Measurements from ENCODE around the gene FLT4. TPM values are rescaled to one million over a fixed set of nuclear protein-coding genes. Genes with fewer than 3 reads are reported as not detected.

FLT4 gene
- total RNA-seq, 1 donor from 2014 or later, result 541 TPM

DNA sequence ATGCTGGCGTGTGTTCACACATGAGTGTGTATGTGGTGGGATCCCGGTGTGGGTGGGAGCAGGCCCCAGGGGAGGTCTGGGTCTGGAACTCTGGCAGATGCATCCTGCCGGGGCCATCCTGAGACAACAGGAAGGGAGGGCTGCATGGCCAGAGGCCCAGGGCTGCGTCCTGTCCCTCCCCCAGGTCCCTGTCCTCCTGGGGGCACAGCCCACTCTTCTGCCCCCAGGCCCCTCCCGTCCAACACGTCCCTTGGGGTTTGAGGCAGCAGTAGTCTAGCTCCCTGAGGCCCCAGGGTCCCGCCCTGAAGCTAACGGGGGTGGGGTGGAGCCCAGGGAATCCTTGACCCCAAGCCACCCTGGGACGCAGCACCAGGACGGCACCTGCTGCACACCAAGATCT, 16.6 kb downstream of the FLT4 start:
- H3K36me3 Mint-ChIP-seq (ENCODE audit: low read depth, unreplicated experiment), result peaks cover 35% of the 10 kb centered on the region
- no peak for DNase-seq (ENCODE audit: low spot score)
- peak overlapping the region; percentile 91 for H3K27ac Mint-ChIP-seq (ENCODE audit: unreplicated experiment)
- H3K9me3 Mint-ChIP-seq (ENCODE audit: unreplicated experiment), result no peaks in the 10 kb centered on the region
- H3K4me3 Mint-ChIP-seq (ENCODE audit: unreplicated experiment), result peak overlapping the region; percentile 88
- TF ChIP-seq, protein P1, sequence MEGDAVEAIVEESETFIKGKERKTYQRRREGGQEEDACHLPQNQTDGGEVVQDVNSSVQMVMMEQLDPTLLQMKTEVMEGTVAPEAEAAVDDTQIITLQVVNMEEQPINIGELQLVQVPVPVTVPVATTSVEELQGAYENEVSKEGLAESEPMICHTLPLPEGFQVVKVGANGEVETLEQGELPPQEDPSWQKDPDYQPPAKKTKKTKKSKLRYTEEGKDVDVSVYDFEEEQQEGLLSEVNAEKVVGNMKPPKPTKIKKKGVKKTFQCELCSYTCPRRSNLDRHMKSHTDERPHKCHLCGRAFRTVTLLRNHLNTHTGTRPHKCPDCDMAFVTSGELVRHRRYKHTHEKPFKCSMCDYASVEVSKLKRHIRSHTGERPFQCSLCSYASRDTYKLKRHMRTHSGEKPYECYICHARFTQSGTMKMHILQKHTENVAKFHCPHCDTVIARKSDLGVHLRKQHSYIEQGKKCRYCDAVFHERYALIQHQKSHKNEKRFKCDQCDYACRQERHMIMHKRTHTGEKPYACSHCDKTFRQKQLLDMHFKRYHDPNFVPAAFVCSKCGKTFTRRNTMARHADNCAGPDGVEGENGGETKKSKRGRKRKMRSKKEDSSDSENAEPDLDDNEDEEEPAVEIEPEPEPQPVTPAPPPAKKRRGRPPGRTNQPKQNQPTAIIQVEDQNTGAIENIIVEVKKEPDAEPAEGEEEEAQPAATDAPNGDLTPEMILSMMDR (IDR thresholded peaks at IDR 0.05; ENCODE audit: unreplicated experiment), result no peak
- peaks cover 32% of the 10 kb centered on the region for H3K27me3 Mint-ChIP-seq (ENCODE audit: unreplicated experiment)
- peaks cover 37% of the 10 kb centered on the region for H3K4me1 Mint-ChIP-seq (ENCODE audit: unreplicated experiment)

DNA sequence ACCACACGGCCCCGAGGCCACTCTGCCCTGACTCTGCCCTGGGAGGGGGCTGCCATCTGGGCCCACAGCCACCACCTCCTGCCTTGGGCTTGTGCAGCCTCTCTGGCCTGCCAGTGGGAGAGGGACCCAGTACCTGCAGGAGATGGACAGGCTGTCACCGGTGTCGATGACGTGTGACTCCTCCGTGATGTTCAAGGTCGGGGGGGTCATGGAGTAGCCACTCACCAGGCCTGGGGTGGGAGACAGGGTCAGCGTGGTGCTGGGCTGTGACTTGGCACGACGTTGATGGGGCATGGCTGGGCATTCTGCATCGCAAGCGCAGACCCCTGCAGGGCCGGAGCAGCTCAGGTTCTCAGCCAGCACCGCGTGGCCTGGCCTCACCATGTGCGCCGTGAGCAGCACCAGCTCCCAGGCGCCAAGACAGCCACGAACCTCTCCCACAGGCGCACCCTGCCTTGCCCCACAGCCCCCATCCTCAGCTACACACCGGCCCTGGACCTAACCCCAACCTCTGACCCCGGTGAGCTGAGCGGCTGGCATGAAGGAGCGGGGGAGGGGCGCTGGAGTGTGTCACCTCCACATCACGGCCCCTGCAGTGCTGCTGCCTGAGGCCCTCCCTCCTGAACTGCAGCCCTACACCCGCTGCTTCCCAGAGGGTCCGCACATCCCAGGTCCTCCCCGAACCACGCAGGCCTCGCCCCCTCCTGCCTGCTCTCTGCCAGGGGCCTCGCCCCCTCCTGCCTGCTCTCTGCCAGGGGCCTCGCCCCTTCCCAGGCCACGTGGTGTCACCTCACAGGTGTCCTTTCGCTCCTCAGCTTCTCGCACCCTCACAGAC, 17.6 kb downstream of the FLT4 start:
- Mint-ChIP-seq H3K27me3 (ENCODE audit: unreplicated experiment) (peaks cover 30% of the 10 kb centered on the region), H3K36me3 (ENCODE audit: low read depth, unreplicated experiment) (peaks cover 39% of the 10 kb centered on the region), H3K4me1 (ENCODE audit: unreplicated experiment) (peaks cover 29% of the 10 kb centered on the region), H3K9me3 (ENCODE audit: unreplicated experiment) (no peaks in the 10 kb centered on the region), H3K4me3 (ENCODE audit: unreplicated experiment) (peak overlapping the region; percentile 88), H3K27ac (ENCODE audit: unreplicated experiment) (peak overlapping the region; percentile 91)
- TF ChIP-seq, protein P1 (IDR thresholded peaks at IDR 0.05; ENCODE audit: unreplicated experiment), result no peak
- no peak for DNase-seq (ENCODE audit: low spot score)

DNA sequence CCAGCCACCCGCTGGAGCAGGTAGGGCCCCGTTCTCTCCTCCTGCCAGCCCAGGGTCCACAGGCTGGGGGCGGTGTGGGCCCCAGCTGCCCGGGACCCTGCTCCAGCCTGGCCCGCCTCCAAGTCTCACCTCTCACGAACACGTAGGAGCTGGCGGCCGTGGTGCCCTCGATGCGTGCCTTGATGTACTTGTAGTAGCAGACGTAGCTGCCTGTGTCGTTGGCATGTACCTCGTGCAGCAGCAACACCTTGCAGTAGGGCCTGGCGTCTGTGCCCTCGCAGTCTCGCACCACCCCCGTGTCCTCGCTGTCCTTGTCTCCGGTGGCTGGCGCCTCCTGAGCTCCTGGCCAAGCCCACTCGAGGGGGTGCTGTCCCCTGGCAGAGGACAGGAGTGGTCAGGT, 19.0 kb downstream of the FLT4 start:
- TF ChIP-seq, protein P1 (IDR thresholded peaks at IDR 0.05; ENCODE audit: unreplicated experiment), result no peak
- Mint-ChIP-seq H3K4me1 (ENCODE audit: unreplicated experiment) (peaks cover 25% of the 10 kb centered on the region), H3K27ac (ENCODE audit: unreplicated experiment) (no peak overlapping the region), H3K27me3 (ENCODE audit: unreplicated experiment) (peaks cover 27% of the 10 kb centered on the region), H3K4me3 (ENCODE audit: unreplicated experiment) (no peak overlapping the region), H3K36me3 (ENCODE audit: low read depth, unreplicated experiment) (peaks cover 40% of the 10 kb centered on the region), H3K9me3 (ENCODE audit: unreplicated experiment) (no peaks in the 10 kb centered on the region)
- DNase-seq (ENCODE audit: low spot score), result no peak

DNA sequence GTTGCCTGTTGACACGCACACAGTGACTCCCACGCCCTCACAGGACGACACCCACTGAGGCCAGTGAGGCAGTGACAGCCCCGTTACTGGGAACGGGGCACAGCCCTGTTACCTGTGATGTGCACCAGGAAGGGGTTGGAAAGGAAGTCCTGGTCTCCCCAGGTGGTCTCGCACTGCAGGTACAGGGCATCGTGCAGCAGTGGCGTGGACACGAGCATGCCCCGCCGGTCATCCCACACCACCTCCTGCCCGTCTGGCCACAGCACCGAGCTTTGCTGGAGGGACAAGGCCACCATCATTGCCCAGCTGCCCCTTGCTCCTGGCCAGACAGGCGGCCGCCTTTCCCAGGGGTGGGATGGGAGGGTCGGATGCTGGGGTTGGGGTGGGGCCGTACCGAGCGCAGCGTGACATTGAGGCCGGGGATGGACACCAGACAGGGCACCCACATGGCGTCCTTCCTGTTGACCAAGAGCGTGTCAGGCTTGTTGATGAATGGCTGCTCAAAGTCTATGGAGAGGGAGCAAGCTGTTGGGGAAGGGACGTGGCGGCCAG, 19.5 kb downstream of the FLT4 start:
- H3K4me1 Mint-ChIP-seq (ENCODE audit: unreplicated experiment), result peaks cover 31% of the 10 kb centered on the region
- H3K4me3 Mint-ChIP-seq (ENCODE audit: unreplicated experiment), result no peak overlapping the region
- H3K27ac Mint-ChIP-seq (ENCODE audit: unreplicated experiment), result no peak overlapping the region
- peaks cover 30% of the 10 kb centered on the region for H3K27me3 Mint-ChIP-seq (ENCODE audit: unreplicated experiment)
- no peaks in the 10 kb centered on the region for H3K9me3 Mint-ChIP-seq (ENCODE audit: unreplicated experiment)
- no peak for DNase-seq (ENCODE audit: low spot score)
- TF ChIP-seq, protein P1 (IDR thresholded peaks at IDR 0.05; ENCODE audit: unreplicated experiment), result no peak
- H3K36me3 Mint-ChIP-seq (ENCODE audit: low read depth, unreplicated experiment), result peaks cover 45% of the 10 kb centered on the region

Data from endothelial cell (in vitro differentiated cells).